HG03175 (cell line): ENCODE measurements around the gene CGNL1.
A peak's percentile ranks its signal among the peaks of the same experiment; 100 is the strongest.

Experiments used
- ATAC-seq: cut with Tn5 transposase; IDR thresholded peaks from one replicate; pipeline ENCODE4 v1.9.1; 2021; ENCODE audit warnings: mild to moderate bottlenecking, moderate library complexity; ENCODE audit not compliant: unreplicated experiment

Gene CGNL1

DNA sequence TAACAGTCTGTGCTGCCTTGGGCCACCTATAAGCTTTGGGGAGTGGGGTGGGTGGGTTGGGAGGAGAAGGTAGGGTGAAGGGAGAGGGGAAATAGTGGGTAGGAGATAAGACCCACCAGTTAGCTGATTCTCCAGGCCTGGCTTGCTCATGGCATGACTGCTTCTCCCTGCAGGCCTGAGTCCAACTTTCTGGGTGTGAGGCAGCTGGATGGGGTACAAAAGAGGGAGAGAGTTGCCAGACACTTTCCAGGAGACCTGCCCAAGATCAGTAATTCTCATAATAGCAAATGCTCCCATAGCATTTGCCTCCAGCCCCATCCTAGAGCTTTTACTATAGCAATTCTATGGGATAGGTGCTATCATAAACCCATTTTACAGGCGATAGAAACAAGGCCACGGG lies 7.7 kb downstream of the CGNL1 start:
- no peak for ATAC-seq

DNA sequence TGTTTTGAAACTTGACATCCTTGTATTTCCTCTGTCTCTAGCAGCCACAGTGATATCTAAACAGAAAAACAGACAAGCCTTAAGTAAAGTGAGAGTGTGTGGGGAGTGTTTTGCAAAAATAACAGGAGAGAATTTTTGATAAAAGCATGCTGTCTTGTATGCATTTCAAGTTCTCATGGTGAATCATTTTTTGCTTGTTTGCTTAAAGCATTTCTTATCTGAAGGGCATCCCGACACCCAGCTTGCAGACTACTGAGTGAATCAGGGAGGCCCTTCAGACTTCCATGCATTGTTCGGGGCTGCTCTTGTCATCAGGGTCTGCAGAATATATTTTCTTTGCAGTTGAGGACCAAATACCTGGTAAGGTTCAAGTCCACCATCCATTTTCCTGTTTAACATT lies 8.5 kb downstream of the CGNL1 start:
- ATAC-seq, result no peak

DNA sequence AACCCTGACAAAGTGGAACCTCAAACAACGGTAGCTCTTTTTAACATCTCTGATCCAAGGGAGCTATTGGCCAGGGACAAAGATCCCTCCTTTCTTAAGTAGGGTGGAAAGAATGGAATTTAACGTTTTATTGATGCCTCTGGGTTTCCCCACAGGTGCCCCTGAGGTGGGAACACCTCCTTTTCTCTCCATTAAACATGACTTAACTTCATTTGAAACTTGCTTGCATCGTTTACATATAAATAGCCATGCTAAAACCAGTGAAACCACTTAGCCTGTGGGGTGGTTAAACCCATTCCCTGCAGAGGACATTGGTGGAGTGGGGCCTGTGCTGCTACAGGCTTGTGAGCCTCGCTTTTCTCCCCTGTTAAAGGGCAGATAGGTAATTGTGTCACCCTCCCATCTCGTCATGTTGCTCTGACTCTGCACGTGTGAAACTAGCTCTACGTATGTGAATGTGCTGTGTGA lies 9.7 kb downstream of the CGNL1 start:
- ATAC-seq, result no peak

DNA sequence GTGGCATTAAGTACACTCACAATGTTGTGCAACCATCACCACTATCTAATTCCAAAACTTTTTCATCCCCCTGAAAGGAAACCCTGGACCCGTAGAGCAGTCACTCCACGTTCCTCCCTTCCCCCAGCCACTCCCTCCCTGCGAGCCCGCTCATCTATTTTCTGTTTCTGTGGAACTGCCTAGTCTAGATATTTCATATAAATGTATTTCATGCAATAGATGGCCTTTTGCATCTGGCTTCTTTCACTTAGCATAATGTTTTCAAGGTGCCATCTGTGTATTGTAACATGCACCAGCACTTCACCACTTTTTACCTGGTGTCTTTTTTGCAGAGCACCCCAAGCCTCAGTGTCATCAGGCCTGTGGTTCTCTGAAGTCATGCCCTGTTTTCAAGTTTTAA lies 10.7 kb downstream of the CGNL1 start:
- ATAC-seq, result no peak

DNA sequence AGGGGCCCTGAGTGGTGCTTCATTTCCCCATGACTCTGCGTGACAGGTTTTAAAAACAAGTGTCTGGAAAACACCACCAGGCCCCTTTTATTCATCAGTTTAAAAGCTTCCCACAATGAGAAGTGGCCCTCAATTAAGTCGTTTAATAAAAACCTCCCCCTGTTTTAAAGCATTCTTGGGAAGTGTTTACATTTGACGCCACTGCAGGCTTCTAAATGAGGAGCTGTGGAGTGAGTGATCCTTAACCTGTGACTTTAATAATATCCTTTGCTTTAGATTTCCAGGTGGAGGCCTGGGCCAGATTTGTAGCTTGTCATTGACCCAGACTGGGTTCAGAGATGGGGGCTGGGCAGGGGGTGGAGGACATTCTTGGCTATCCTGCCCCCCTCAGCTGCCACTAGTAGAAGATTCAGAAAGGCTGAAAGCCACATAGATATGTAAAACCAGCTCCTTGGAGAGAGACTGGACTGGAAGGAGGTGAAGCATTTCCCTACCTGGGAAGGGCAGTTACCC lies 11.3 kb downstream of the CGNL1 start:
- no peak for ATAC-seq

DNA sequence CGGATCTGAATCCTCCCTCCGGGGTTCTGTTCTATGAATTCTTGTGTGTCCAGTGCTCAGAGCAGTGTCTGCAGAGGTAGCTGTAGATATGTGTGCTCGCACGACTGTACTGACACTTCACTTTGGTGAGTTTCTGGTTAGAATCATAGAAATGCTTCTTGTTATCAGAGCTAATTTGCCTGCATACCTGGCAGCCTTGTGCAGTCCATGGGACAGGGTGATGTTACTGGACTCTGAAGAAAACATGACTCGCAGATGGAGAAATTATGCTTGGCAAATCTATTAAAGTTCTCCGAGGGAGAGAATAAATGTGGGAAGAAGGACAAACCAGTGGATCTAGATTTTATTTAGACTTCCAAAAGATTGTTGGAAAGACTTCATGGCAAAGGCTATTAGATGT lies 12.2 kb downstream of the CGNL1 start:
- no peak for ATAC-seq

DNA sequence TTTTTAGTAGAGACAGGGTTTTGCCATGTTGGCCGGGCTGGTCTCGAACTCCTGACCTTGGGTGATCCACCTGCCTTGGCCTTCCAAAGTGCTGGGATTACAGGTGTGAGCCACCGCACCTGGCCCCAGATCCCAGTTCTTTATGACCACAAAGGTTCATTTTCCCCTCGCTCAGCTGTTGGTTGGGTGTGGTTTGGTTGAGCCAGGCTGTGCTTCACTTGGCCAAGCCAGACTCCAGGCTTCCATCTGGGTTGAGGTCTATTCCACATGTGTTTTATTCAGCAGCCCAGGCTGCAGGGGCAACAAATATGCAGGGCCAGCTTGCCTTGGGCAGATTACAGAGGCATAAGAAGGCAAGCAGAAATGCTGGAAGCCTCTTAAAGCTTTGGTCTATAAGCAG lies 13.7 kb downstream of the CGNL1 start:
- no peak for ATAC-seq

DNA sequence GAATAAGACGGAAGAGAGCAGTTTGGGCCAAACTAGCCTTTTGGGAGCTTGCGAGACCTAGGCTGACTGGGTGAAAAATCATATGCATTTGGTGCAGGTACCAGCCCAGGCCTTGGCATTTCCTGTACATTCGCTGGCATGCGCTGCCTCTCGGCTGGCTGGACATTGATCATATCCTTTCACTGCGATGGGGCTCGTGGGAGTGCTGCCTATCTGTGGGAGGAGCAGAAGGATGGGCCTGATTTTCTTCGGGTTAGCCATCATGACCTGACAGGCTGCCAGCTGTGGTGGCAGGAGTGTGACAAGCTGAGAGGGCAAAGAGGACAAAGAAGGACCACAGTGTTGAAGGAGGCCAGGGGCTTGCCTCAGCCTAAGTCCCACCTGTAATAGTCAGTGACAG lies 14.3 kb downstream of the CGNL1 start:
- ATAC-seq, result no peak

DNA sequence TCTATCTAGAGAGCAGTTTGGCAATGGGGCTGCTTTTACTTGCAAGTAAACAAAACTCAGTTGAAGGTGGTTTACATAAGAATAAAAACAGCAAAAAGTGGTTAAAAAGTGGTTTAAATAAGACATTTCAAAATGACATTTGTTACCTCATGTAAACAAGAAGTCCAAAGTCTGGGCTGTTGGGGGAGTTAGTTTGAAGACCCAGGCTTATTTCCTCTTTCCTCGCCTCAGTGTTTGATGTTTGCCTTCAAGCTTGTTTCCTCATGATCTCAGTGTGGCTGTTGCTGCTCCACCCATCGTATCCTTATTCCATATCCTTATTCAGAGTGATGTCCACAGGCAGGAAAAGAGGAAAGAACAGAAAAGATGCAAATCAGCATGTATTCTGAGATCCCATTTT lies 15.2 kb downstream of the CGNL1 start:
- ATAC-seq, result no peak

DNA sequence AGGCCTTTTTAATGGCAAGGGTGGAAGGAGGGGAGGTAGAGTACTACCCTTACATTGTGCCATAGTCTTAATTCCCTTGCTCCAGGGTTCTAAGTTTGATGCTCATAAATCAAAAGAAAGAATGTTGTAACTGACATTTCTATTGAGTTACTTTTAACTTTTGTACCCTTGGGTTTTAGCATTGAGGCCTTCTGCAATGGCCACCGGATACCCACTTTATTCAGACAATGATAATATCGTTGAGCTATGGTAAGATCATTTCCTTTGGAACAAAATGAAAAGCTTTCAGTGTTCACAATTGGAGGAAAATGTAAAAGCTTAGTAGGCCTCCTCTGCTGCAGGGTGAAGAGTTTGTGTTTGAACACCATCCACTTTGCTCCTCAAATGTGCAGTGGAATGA lies 16.8 kb downstream of the CGNL1 start:
- ATAC-seq, result no peak

DNA sequence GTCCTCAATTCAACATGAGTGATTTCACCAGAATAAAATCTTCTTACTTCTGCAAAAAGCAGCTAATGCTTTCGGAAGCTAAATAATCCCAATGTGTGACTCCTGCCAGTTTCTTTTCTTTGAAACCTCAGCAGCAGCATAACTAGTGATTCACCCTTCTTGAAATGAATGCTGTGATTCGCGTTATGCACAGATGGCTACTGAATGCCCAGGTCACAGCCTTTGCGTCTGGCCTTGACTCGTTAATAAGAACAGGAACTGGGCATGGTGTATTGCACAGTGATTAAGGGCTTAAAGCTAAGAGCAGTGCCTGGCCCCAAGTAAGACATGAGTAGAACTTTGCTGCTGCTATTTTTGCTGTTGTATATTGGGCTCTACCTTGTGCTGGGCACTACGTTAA lies 19.0 kb downstream of the CGNL1 start:
- ATAC-seq, result peak; percentile 88

DNA sequence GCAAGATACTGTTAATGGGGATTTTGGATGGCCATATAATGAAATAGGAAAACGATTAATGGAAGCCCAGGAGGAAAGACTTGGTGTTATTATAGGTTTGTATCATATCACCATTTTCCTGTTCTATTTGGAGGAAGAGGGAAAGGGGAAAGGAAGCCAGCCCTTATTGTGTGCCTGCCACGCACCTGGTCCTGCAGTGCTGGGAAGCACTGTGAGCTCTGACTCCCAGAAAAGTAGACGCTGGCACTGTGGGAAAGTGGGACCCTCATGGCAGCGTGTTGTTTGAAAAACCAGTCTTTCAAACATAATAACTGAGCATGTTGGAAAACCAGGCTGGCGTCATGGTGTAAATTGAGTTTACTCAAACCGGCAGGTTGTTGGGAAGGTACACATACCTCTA lies 22.0 kb downstream of the CGNL1 start:
- no peak for ATAC-seq

DNA sequence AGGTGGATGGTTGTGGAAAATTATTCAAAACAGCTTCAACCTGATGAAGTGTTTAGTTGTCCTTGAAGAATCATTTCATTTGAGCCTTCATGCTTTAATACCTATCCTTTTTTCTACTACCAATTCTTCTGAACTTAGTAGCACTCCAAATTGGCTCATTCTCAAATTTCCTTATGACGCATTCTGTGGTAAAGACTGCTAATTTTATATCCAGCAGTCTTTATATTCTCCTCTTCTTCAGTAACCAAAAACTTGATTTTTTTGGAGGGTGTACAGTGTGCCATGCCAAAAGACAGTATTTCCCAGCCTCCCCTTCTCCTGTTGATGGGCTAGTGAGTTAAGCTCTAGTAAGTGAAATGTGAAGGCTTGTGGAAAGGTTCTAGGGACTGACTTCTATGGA lies 25.2 kb downstream of the CGNL1 start:
- ATAC-seq, result no peak

DNA sequence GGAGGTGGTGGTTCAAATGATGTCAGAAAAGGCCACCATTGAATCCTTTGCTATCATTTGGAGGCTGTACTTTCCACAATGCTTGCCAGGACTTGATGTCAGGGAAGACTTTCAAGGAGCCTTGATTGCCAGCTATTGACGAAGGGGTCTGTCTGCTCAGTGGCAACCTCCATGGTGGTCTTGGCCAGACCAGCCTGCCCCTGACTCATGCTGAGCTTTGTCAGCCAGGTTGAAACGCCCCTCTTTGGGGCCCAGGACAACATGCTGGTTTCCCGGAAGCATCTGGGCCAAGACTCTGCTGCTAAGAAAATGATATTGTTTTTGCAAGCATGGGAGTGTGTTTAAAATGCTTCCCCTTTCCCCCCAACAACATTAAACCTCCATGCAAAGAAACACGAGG lies 26.7 kb downstream of the CGNL1 start:
- no peak for ATAC-seq

DNA sequence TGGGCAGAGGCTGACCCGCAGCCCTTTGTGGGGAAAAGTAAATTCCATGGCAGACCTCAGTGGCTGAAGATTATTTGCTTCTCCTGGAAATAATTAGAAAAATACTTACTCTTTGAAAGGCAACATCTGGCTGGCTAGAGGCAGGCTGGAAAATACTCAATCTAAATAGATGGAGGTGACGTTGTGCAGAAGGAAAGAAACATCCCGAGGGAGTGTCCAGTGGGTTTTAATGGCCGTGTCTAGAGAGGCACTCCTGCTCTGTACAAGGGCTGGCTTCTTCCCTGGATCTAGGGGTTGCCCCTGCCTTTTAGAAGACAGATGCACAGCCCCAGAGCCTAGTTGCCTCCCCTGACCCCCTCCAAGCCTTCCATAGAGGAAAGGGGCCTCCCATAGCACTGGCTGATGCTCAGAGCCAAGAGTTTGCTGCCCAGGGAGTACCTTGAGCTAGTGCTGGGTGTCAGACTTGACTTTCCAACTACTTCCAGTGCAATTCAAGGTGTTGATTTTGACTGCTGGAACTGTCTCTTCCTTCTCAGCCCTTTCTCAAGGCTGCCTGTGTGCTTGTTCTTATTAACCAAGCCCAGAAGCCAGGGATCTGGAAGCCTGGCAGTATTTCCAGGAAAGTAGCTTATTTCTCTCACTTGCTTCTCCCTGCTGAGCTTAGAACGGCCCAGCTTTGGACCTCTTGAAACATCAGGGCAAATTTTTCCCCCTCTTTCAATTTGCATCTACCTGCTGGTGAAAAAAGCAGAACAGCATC lies 27.4 kb downstream of the CGNL1 start:
- no peak for ATAC-seq

DNA sequence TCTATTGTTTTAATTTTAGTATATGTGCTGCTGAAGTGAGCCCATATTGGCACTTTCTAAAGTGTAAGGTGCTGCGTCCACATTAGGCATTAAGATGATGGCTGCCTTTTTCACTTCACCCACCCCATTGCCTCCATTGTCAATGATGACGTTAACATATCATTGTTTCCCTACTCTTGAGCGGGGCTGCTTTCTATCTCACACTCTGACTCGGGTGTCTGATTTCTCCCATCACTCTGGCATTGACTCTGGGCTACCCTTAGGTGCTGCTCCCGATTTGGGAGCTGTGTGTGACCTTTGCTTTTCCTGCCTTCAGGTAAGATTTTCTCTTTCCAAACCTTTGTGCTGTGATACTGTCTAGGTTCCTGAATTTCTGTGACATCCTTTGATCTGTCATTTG lies 28.8 kb downstream of the CGNL1 start:
- no peak for ATAC-seq

DNA sequence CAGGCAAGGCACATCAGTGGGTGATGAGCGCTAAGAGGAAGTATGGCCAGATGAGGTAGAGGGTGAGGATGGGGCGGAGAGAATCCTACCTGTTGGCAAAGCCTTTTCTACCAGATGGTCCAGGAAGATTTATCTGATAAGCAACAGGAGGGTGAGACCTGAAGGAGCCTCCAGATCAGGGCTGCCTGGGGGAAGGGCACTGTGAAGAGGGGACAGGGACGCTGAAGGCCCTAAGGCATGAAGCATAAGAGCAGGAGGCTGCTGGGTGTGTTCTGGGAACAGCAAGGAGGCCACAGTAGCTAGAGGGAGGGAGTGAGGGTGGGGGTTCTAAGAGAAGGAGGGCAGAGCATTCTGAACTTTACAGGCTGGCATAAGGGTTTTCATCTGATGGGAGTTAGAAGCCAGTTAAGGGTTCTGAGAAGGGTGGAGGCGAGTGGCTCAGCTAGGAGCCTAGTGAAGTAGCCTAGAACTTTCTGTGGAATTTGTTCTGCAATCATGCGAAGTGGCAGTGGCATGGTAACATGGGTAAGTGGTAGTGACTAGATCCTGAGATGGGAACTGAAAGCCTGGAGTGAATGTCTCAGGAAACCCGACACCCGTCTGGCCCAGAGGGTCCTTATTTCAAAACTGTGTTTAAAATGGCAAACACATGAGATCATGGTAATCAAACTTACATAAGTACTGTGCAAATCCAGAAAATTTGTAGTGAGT lies 29.9 kb downstream of the CGNL1 start:
- no peak for ATAC-seq

DNA sequence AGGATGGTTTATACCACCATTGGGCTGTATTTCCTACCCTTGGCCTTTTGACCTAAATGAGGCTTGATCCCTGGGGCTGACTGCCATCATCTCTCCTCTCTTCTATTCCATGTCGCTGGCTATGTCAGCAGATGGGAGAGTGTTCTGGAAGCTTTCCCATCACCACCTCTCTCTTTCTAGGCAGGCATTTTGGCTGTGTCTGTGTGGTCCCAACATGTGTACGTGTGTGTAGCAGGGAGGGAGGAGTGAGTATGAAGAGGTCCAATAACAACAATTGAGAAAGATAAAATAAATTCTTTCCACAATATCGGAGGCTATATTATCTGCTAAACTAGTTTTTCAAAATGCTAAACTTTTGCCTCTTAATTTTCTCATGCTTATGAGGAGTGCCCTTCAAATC lies 34.1 kb downstream of the CGNL1 start:
- ATAC-seq, result no peak

DNA sequence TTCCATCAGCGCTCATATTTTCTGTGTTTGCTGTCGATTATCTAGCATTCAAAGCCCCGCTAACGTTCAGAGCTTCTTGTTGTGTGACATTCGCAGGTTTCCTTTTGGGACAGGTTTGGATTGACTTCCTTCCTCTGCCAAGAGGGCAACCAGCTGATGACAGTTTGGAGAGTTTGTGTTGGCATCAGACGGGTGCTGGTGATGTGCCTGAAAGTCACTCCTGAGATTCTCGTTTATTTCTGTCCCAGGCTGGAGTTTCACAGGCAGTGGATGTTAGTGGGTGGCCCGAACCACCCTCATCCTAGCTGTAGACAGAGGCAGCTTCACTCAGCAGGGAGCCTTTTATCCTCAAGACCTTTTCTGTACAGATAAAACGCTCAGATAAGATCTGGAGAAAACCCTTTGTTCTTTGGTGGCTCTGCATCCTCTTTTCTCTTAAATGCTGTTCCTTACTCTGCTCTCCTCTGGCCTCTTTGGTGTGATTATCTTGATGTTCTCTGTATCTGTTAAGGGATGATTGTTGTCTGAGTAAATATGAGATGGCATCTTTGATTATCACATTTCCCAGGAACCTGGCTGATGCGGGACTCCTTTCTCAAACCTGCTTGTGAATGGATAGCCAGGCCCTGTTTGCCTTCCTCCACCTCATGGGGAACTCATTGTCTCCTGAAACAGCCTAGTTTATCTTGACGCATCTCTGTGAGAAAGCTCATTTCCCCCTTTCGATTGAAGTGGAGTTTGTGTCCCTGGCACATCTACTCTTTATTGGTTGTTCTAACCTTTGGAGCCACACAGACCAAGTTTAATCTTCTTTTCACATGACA lies 35.9 kb downstream of the CGNL1 start:
- no peak for ATAC-seq

DNA sequence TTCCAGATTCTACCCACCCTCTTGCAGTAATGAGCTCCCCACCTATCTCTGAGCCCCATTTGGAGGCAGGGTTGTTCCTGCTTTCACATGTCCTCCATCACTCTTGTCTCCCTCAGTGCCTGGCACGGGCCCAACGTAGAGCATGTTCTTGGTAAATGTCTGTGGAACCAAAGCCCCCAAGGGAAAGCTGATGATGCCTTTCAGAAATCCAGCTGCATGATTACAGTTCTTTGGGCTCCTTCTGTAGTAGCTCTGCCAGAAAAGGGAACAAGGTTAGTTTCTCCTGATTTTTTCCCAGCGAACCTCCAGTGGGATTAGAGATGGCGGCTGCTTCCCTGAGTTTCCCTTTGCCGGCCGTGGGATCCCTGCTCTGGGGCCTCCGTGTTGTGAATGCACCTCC lies 39.3 kb downstream of the CGNL1 start:
- no peak for ATAC-seq

DNA sequence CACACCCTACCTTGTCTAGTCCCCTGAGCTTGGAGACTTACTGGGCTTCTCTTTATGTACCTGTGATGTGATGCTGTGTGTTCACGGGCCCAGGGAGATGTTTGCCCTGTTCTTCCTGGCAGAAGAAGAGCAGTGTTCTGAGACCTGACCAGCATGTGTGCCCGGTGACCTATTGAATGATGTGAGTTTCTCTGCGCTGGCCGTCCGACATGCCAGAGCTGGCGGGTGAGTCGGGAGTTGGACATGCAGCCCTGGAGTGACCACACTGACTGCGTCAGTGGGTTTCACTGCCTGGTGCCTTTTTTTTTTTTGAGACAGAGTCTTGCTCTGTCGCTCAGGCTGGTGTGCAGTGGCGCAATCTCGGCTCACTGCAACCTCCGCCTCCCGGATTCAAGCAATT lies 42.3 kb downstream of the CGNL1 start:
- ATAC-seq, result no peak

DNA sequence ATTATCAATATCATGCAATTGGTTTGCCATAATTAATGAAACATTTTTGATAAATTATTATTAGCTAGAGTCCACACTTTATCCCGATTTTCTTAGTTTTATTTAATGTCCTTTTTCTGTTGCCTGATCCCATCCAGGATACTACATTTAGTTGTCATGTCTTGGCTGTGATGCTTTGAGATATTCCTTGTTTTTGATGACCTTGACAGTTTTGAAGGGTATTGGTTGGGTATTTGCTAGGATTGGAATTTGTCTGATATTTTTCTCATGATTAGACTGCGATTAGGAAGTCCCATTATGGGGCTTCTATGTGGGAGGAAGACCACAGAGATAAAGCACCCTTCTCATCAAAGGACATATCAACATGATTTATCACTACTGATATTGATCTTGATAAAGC lies 43.0 kb downstream of the CGNL1 start:
- no peak for ATAC-seq
